Right forelimb (tissue), 1 donor: ENCODE data around the gene RBM46.

Experiments
- DNase-seq: peaks from one replicate; pipeline ENCODE4 v3.0.0-alpha.2; 2018

Gene RBM46, protein sequence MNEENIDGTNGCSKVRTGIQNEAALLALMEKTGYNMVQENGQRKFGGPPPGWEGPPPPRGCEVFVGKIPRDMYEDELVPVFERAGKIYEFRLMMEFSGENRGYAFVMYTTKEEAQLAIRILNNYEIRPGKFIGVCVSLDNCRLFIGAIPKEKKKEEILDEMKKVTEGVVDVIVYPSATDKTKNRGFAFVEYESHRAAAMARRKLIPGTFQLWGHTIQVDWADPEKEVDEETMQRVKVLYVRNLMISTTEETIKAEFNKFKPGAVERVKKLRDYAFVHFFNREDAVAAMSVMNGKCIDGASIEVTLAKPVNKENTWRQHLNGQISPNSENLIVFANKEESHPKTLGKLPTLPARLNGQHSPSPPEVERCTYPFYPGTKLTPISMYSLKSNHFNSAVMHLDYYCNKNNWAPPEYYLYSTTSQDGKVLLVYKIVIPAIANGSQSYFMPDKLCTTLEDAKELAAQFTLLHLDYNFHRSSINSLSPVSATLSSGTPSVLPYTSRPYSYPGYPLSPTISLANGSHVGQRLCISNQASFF

DNA sequence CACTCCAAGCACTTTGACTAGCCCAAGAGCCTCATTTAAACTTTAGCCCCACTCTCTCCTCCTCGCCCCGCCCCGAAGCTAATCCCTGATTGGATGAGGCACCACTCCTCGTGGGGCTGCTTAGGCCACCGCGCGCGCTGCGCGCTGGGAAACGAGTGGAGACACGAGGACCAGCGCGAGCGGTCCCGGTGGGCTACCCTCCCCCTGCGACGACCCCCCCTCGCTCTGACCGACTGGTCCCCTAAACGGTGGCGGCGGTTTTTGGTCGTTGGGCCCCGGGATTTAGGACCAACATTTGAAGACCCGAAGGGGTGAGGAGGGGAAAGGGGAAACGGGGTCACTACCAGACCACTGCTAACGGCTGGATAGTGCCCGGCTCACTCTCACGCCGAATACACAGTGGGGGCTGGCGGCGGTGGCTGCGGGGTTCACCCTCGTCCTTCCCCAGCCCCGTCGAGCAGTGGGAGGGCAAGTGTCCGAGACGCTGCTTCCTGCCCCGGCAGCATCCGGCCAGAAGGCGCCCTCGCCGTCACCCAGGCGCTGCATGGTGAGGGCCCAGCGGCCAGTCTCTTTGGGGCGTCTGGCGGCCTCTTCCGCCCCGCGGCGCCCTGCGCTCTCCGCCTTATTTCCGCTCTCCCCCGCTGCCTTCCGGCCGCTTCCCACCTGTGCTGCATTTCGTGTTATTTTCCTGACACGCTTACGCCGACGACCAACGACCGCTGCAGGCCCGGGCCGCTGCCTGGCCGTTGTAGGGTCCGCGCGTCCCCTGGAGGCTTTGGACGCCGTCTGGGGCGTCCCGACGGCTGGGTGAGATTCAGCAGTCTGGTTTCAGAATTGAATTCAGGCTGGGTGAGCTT lies at the start of gene RBM46:
RBM46 (plus strand) TSS at position 147 of the 857 bp plus-strand sequence. CDS start 15,481 bp downstream, outside the sequence.
- no peak for DNase-seq

DNA sequence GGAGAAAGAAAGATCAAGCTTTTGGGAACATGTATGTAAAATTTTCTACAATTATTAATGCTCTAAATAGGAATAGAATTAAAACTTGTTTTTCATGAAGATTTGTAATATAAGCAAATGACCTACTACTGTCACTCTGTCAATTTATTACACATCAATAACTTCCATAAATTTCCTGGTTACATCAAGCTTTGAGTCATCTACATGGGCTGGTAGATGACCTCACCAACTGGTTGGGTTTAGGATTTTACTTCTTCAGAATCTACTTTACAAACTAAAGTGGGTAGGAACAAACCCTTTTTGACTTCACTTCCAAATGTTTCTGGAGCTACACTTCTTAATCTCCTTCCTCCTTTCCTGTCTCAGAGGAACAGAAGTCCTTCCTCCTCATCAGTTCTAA lies 49.3 kb upstream of the RBM46 start:
- no peak for DNase-seq

DNA sequence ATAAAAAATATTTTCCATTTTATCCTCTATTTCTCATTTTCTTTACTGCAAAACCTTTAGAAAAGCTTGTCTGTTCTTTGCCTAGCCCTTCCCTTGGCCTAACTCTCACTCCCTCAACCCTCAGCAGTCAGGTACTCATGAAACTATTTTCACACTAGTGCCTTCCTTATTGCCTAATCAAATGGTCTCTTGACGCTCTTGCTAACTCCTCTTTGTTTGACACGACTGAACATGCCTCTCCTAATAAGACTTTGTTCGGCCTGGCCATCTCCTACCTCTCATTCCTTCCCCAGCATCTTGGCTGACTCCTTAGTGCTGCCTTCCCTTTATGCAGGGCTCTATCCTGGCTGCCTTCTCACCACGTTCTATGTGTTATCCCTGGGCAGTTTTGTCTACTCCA lies 48.4 kb upstream of the RBM46 start:
- no peak for DNase-seq

DNA sequence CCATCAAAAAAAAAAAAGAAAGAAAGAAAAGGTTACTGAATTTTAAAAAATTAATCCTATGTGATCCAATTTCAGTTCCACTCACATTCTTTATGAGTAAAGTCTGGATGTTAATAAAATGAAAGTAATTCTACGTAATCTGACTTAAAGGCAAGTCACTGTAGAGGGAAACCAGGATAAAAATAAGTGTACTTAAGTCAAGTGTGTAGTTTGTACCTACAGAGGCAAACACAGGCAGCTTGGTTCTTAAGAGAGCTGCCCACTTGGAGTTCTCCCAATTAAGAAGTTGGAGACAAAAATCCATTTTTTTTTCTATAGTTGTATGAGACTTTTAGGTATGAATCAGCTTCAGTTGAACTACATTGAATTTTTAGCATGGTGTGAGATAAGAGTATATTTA lies 44.3 kb upstream of the RBM46 start:
- no peak for DNase-seq

DNA sequence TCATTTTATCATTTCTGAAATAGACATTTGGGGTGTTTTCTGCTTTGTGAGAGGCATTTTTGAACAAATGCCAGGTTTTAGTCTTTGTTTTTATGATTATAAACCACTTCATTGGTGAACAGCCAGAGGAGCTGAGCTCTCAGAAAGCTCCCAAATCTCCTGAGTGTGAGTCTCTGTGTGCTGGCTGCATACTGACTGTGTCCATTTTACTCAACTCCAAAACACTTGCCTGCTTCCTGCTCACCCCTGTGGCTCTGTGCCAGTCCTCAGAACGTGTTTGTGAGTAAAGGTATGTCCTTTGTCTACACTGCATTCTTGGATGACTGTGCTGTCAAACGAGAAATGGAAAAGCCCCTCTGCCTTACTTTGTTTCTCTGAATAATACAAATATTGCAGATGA lies 42.6 kb upstream of the RBM46 start:
- no peak for DNase-seq

DNA sequence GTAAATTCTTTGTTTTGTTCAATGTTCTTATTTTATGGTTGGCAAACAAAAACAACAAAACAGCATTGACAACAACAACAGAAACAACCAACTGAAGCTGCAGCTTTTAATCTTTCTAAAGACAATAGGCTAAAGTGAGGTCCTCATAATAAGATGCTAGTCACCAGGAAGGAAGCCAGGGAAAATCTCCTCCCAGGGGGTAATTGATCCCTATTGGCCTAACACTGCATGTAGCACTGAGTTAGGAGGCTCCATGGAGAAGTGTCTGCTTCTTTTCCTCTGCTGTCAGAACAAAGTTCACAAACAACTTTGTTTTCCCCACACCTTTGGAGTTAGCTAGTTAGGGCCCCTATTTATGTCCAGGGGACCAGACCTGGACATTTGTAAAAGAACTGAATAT lies 42.0 kb upstream of the RBM46 start:
- DNase-seq, result no peak

DNA sequence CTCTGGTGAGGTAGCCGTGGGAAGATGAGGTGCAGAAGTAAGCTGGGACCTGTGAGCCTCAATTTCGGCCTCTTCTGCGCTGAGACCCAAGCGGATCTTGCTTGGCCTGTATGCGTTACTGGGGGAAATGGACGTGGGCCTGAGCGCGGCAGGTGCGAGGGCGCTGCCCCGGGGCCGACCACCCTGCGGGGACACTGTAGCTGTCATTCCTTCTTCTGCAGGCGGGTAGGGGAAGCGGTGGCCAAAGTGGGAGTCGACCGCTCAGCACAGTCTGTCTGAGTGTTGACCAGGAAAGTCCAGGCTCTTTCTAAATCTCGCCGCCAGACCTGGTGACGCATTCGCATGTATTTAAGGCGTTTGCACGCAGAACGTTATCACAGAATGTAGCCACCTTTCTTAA lies 40.6 kb upstream of the RBM46 start:
- no peak for DNase-seq

DNA sequence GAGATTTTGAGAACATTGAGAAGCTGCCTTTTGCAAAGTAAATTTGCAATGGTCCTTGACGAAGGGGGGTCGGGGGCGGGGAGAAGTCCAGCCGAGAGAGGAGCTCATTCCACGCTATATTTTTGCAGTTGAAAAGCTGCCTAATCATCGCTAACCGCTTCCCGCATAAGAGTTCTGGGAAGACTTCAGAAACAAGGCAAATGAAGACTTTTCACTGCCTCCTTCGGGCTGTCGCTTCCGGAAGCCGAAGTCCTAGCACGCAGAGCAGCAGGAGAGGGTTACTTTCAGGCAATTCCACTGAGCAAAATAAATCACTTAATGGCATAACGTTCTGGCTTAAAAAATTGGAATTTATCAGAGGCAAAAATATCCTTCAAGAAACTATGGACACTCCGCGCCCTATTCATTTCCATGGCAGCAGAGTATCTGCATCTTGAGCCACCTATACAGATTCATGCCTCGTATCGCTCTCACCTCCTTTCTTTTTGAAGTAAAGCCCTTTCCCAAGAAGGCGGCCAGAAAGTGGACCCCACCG lies 39.9 kb upstream of the RBM46 start:
- DNase-seq, result peak; percentile 45

DNA sequence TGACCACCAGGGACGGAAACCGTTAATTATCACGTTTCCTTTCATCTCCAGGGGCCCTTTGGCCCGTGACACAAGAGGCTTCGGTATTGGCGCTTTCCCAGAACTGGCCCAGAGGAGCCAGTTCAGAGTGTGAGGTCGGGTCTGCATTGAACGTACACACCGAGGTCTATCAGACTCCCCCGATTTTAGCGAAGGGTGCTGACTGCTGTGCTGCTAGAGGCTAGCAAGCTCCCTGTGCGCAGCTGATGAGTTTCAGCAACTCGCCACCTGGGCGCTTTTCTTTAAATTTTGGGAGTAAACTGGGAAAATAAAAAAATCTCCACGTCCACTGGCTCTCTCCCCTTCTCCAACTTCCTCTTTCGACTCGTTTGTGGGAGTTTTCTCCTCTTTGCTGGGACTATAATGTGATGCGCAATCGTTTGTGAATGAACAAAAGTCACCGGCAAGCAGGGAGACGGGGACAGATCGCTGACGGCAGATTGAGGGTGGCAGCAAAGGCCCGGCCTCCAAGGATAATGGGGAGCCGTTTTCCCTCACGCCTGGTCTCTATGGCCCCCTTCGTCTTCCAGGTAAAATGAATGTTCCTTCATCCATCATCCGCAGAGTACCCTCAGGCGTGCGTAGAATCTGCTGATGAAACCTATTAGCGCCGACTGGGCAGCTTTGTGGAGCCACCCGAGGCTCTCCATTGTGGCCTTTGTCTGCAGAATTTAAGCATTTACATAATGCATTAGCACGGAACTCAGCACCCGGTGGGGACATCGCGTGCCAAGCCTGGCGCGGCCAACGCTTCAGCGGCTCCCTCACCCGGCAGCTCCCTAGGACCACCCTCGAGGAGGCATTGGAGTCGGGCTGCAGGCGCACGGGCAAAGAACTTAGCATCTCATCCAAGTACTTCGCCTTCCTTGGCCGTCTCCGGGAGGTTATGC lies 38.9 kb upstream of the RBM46 start:
- DNase-seq, result peak; percentile 45

DNA sequence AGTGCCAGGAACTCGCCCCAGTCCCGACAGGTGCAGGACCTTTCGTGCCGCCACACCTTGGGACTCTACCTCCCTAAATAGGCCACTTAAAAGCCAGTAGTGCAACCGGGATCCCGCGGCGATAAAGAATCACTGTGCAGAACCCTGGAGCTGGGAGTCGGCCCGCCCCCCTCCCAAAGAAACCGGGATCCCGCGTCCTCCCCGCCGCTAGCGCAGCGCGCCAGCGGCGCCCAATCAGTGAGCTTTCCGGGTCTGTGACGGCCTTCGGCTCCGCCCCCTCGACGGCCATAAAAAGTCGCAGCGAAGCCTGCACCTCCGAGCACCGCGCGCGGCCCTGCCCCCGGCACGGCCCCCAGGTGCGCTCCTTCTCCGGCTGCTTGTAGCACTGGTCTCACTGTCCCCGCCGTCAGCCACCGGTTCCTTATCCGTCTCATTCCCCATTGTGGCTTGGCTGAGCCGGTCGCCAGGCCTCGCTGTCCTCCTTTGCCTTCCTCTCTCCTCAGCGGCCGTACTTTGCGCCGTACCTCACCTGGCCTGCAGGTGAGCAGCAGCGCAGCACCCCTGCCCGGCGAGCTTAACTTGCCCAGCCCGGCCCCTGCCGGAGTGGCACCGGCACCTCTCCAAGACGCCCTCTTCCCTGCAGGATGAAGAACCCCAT lies 37.3 kb upstream of the RBM46 start, which contains the start of gene LRAT:
LRAT (plus strand) TSS at position 318 of the 658 bp plus-strand sequence; CDS start at position 645, 327 bp downstream.
- DNase-seq, result peak; percentile 59

DNA sequence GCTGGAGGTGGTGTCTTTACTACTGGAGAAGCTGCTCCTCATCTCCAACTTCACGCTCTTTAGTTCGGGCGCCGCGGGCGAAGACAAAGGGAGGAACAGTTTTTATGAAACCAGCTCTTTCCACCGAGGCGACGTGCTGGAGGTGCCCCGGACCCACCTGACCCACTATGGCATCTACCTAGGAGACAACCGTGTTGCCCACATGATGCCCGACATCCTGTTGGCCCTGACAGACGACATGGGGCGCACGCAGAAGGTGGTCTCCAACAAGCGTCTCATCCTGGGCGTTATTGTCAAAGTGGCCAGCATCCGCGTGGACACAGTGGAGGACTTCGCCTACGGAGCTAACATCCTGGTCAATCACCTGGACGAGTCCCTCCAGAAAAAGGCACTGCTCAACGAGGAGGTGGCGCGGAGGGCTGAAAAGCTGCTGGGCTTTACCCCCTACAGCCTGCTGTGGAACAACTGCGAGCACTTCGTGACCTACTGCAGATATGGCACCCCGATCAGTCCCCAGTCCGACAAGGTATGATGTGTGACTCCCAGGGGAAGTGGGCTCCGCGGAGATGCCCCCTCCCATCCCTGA lies 36.6 kb upstream of the RBM46 start:
- DNase-seq, result no peak

DNA sequence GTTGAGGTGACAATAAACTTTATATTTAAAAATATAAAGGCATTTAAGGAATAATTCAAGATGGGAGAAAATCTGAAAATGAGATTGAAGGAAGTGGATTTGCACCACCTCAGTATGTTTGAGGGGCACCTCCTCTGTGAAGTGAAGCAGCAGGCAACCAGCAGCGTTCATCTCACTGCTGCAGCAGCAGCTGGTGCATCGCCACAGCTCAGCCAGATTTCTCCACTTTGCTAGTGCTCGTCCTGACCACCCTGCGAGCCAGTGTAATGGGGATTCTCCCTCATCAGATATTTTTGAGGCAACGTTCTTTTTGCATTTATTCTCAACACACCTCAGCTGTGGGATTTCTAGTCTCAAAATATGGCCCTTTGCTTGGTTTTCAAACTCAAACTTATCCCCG lies 23.4 kb upstream of the RBM46 start:
- no peak for DNase-seq

DNA sequence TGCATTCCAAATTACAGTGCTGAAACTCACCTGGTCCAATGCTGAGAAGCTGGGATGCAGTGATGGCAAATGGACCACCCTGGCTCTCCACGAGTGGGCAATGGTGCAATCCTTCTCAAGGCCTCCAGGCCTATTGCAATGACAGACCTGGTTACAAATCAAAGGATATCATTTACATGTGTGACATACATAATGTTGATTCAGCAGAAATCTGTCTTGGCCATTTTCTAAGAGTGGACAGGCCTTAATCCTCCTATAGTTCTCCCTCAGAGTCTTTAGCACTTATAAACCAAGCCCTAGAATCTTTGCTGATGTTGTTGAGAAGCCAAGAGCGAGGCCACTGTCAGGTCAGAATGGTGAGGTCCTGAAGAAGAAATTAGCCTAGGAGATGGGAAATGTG lies 20.2 kb upstream of the RBM46 start:
- DNase-seq, result no peak

DNA sequence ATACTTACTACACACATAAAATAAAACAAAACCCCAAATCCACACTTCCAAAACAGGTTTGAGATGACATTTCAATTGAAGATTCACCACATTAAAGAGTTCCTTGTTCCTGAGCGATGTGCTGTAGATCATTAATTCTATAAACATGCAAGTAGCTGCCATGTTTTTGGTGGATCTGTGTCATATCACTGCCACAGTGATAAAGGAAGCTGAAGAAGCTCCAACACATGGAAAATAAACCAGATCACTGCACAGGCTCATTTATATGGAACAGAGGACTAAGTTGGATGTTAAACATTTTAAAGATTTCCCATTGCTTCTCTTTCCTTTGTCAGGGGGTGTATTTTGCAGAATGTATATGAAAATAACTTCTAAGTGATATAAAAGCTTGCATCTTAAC lies 2.8 kb upstream of the RBM46 start:
- no peak for DNase-seq

DNA sequence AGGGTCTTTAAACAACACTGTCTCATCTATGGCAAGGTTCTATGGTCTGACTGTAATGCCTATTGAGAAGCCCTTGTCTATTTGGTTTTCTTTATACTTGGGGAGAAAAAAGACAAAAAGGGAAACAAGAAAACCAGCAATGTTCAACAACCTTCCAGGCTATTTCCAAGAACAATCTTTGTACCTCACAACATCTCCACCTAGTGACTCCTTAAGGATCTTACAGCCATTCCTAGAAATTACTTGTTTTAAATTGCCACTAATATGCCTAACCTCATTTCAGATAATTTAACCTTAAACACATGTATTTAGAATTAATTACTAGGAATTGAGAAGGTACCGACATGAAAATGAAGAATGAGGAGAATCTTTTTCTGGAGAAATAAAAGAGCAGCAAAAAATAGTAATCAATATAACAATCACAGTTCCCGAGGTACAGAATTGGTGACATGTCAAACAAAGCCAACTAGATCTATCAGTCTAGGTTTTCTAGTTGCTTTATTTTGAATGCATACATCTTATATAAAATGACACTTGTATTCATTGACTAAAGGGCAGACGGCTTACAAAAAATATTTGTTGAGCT lies 1.6 kb upstream of the RBM46 start:
- DNase-seq, result no peak

DNA sequence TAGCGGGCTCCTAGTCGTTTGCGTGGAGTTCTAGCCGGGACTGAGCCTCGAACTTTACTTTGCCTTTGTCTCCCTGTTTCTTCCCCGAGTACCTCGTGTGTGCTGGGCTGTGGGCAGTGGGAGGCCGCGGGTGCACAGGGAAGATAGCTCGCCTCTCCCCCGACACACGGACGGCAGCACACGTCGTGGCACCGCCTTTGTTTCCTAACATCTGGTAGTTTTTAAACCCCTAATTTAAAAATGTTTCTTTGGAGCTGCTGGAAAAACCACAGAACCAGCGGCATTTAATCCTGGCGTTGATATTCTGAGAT lies 866 bp downstream of the RBM46 start:
- no peak for DNase-seq

DNA sequence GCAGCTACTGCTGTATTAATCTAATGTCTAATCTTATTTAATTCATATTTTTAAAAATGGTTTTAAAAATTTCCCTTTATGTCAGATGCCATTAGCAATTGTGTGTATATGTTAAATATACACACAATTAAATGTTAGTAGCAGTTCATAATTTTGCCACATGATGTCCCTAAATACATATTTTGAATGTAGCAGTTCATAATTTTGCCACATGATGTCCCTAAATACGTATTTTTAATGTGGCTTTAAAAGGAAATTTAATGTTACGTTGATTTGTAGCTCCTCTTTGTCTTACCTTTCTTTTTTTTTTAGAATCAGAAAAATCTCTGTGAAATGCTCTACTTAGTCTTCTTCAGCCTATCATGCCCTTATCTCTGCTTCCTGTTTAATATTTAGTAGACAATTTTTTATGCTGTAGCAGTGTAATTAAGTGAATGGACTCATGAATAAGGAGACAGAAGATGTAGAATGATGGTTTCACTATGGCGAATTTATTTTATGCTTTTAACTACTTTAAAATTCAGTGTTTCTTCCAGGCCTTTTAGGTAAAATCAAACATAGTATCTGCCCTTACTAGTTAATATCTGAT lies 26.1 kb downstream of the RBM46 start:
- DNase-seq, result no peak

DNA sequence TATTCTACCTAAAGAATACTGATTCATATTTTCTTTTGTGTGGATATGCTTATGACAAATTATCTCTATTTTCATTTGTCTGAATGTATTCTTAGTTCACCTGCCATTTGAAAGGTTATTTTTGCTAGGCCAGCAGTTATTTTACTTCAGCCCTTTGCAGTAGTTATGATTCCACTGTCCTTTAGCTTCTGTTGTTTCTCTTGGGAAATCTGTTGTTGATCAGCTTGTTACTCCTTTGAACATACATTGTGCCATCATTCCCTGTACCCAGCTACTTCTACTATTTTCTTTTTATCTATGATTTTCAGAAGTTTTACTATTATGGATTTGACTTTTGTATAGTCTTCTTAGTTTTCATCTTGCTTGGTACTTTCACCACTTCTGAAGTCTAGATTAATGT lies 37.2 kb downstream of the RBM46 start:
- no peak for DNase-seq

DNA sequence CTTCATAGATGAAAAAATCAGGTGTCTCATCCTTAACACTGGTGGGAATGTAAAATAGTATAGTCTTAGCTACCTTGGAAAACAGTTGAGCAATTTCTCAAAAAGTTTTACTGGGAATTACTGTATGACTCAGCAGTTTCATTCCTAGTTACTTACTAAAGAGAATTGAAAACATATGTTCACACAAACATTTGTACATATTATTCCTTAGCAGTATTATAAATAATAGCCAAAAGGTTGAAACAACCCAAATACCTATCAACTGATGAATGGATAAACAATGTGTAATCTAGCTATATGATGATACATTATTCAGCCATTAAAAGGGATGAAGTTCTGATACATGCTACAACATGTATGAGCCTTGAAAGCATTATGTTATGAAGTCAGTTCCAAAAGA lies 41.7 kb downstream of the RBM46 start:
- DNase-seq, result no peak

DNA sequence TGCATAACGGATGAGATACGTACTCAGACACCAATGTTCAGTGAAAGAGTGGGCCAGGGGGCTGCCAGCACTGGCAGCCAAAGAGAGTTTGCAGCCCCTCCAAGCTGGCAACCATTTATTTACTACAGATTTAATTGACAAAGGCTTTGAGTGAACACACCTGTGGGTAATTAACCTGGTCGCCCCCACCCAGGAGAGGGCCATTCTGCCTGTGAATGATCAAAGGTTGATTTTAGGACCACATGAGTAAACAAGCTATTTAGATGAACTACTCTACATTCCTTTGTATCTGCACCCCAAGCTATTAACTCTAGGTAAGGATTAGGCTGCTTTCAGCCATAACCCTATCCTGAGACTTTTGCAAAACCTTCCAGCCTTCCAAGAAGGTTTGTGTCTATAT lies 55.0 kb downstream of the RBM46 start:
- DNase-seq, result no peak

DNA sequence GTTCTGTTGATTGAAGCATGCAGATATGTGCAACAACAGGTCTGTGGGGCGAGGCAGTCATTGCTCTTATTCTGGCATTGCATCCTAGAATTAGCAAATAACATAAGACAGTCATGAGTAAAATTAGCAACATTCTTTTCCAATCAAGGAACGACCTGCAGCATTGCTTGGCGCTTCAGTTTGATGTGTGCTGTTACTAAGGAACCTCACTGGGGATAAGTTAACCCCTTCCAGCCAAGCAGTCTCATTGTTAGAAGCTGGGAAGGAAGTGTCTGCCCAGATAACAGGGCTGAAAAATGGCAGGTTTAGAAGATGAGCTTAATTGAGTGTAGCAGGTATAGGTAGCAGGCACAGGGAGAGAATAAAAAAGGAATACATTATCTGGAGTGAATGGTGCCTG lies 55.4 kb downstream of the RBM46 start:
- no peak for DNase-seq
